SK-N-SH treated with all-trans-retinoic acid at 6 μM for 48 hours (cell line): Measurements from ENCODE around the gene TTYH2.

Experiments
- ATAC-seq: fragments of 200-7000 bp; cut with Tn5 transposase; 3 replicates; pipeline ENCODE4 v1.9.1; 2020; ENCODE audit warnings: mild to moderate bottlenecking, moderate library complexity
- ARNTL ChIP-seq: fragments of 450-650 bp; formaldehyde crosslinking; IDR thresholded peaks from 2 replicates; pipeline ENCODE4 v1.5.0; 2020; ENCODE audit warnings: low read depth, mild to moderate bottlenecking, moderate library complexity, borderline replicate concordance
- BACH2 ChIP-seq: fragments of 250-450 bp; sonication (Bioruptor Pico); IDR thresholded peaks from 2 replicates; pipeline ENCODE4 v1.9.0; 2021; ENCODE audit warnings: mild to moderate bottlenecking, borderline replicate concordance
- ESRRG ChIP-seq: fragments of 250-450 bp; sonication (Bioruptor Pico); IDR thresholded peaks from 2 replicates; pipeline ENCODE4 v1.6.1; 2021; ENCODE audit warnings: mild to moderate bottlenecking
- GLIS3 ChIP-seq: fragments of 250-450 bp; sonication (Bioruptor Pico); IDR thresholded peaks from 2 replicates; pipeline ENCODE4 v1.5.0; 2020; ENCODE audit warnings: mild to moderate bottlenecking, moderate library complexity
- ISL1 ChIP-seq: fragments of 250-450 bp; sonication (Bioruptor Pico); IDR thresholded peaks from 2 replicates; pipeline ENCODE4 v2.1.2; 2022; ENCODE audit warnings: mild to moderate bottlenecking, moderate library complexity
- OSR1 ChIP-seq: fragments of 250-450 bp; sonication (Bioruptor Pico); IDR thresholded peaks from 2 replicates; pipeline ENCODE4 v1.8.0; 2022; ENCODE audit warnings: moderate library complexity, mild to moderate bottlenecking, inconsistent platforms
- PPARA ChIP-seq: fragments of 250-450 bp; sonication (Bioruptor Pico); IDR thresholded peaks from 2 replicates; pipeline ENCODE4 v1.5.0; 2020; ENCODE audit warnings: mild to moderate bottlenecking, borderline replicate concordance
- RARB ChIP-seq: fragments of 250-450 bp; sonication (Bioruptor Pico); IDR thresholded peaks from 2 replicates; pipeline ENCODE4 v1.8.0; 2021; ENCODE audit warnings: mild to moderate bottlenecking, moderate library complexity
- SNAI2 ChIP-seq: fragments of 250-450 bp; sonication (Bioruptor Pico); IDR thresholded peaks from 2 replicates; pipeline ENCODE4 v1.5.0; 2020; ENCODE audit warnings: mild to moderate bottlenecking, moderate library complexity
- TCF4 ChIP-seq: fragments of 250-450 bp; sonication (Bioruptor Pico); IDR thresholded peaks from 2 replicates; pipeline ENCODE4 v1.8.0; 2021; ENCODE audit warnings: mild to moderate bottlenecking, moderate library complexity, borderline replicate concordance
- TOX ChIP-seq: fragments of 250-450 bp; sonication (Bioruptor Pico); IDR thresholded peaks from 2 replicates; pipeline ENCODE4 v1.8.0; 2021; ENCODE audit warnings: mild to moderate bottlenecking, moderate library complexity, borderline replicate concordance
- ZC3H10 ChIP-seq: fragments of 250-450 bp; sonication (Bioruptor Pico); IDR thresholded peaks from 2 replicates; pipeline ENCODE4 v1.5.1; 2021; ENCODE audit warnings: mild to moderate bottlenecking, moderate library complexity
- ZFP3 ChIP-seq: fragments of 250-450 bp; sonication (Bioruptor Pico); IDR thresholded peaks from 2 replicates; pipeline ENCODE4 v1.5.0; 2020; ENCODE audit warnings: mild to moderate bottlenecking, moderate library complexity
- ZFP30 ChIP-seq: fragments of 450-650 bp; formaldehyde crosslinking; IDR thresholded peaks from 2 replicates; pipeline ENCODE4 v1.5.0; 2022; ENCODE audit warnings: mild to moderate bottlenecking, moderate library complexity
- ZNF565 ChIP-seq: fragments of 450-650 bp; formaldehyde crosslinking; conservative IDR thresholded peaks from 2 replicates; pipeline ENCODE4 v1.5.0; 2020; ENCODE audit warnings: low read depth, mild to moderate bottlenecking, moderate library complexity
- ZNF70 ChIP-seq: fragments of 450-650 bp; formaldehyde crosslinking; IDR thresholded peaks from 2 replicates; pipeline ENCODE4 v1.5.0; 2020; ENCODE audit warnings: mild to moderate bottlenecking, moderate library complexity
- ZNF8 ChIP-seq: fragments of 450-650 bp; formaldehyde crosslinking; IDR thresholded peaks from 2 replicates; pipeline ENCODE4 v1.5.0; 2020; ENCODE audit warnings: mild to moderate bottlenecking, moderate library complexity
- TF ChIP-seq, protein P1 (sequence below): fragments of 250-450 bp; sonication (Bioruptor Pico); IDR thresholded peaks from 2 replicates; pipeline ENCODE4 v1.5.0; 2020; ENCODE audit warnings: mild to moderate bottlenecking, moderate library complexity
- TF ChIP-seq, protein P2 (sequence below): fragments of 250-450 bp; sonication (Bioruptor Pico); IDR thresholded peaks from 2 replicates; pipeline ENCODE4 v1.8.0; 2021; ENCODE audit warnings: low read depth, mild to moderate bottlenecking, moderate library complexity, borderline replicate concordance
- TF ChIP-seq, protein P3 (sequence below): fragments of 250-450 bp; sonication (Bioruptor Pico); IDR thresholded peaks from 2 replicates; pipeline ENCODE4 v1.5.1; 2021; ENCODE audit warnings: mild to moderate bottlenecking, moderate library complexity
- TF ChIP-seq, protein P4 (sequence below): fragments of 250-450 bp; sonication (Bioruptor Pico); IDR thresholded peaks from 2 replicates; pipeline ENCODE4 v1.5.1; 2020; ENCODE audit warnings: low read depth, mild to moderate bottlenecking, moderate library complexity
- TF ChIP-seq, protein P5 (sequence below): fragments of 250-450 bp; sonication (Bioruptor Pico); IDR thresholded peaks from 2 replicates; pipeline ENCODE4 v1.8.0; 2020; ENCODE audit warnings: mild to moderate bottlenecking, moderate library complexity, borderline replicate concordance

Gene TTYH2

DNA sequence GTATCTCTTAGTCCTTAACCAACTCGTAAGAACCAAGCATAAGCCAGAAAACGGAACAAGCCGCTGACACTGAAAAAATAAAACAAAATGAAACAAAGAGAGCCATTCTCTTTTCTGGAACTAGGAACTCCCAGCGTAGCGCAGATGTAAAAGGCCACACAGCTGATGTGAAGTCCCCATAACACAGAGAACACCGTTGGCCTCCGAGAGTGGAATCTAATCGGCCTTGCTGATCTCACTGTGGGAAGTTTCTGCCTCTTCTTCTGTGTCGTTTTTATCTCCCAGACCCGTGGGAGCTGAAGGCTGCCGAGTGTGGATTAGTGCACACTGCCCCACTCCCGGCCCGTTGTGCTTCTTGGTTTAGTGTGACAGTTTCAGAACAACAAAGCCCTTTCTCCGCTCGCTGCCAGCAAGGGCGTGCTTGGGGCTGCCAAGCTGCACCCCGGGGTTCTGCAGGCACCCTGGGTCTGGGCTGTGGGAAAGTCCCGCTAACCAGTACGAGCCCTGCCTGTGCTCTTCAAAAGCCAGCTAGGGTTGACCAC lies 21.7 kb downstream of the TTYH2 start:
- no peak for ATAC-seq
- TF ChIP-seq BACH2 = no peak
- TF ChIP-seq, protein P1, sequence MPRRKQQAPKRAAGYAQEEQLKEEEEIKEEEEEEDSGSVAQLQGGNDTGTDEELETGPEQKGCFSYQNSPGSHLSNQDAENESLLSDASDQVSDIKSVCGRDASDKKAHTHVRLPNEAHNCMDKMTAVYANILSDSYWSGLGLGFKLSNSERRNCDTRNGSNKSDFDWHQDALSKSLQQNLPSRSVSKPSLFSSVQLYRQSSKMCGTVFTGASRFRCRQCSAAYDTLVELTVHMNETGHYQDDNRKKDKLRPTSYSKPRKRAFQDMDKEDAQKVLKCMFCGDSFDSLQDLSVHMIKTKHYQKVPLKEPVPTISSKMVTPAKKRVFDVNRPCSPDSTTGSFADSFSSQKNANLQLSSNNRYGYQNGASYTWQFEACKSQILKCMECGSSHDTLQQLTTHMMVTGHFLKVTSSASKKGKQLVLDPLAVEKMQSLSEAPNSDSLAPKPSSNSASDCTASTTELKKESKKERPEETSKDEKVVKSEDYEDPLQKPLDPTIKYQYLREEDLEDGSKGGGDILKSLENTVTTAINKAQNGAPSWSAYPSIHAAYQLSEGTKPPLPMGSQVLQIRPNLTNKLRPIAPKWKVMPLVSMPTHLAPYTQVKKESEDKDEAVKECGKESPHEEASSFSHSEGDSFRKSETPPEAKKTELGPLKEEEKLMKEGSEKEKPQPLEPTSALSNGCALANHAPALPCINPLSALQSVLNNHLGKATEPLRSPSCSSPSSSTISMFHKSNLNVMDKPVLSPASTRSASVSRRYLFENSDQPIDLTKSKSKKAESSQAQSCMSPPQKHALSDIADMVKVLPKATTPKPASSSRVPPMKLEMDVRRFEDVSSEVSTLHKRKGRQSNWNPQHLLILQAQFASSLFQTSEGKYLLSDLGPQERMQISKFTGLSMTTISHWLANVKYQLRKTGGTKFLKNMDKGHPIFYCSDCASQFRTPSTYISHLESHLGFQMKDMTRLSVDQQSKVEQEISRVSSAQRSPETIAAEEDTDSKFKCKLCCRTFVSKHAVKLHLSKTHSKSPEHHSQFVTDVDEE = no peak
- TF ChIP-seq, protein P2, sequence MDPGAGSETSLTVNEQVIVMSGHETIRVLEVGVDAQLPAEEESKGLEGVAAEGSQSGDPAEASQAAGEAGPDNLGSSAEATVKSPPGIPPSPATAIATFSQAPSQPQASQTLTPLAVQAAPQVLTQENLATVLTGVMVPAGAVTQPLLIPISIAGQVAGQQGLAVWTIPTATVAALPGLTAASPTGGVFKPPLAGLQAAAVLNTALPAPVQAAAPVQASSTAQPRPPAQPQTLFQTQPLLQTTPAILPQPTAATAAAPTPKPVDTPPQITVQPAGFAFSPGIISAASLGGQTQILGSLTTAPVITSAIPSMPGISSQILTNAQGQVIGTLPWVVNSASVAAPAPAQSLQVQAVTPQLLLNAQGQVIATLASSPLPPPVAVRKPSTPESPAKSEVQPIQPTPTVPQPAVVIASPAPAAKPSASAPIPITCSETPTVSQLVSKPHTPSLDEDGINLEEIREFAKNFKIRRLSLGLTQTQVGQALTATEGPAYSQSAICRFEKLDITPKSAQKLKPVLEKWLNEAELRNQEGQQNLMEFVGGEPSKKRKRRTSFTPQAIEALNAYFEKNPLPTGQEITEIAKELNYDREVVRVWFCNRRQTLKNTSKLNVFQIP (CRISPR knock-in tag) = no peak
- TF ChIP-seq ZC3H10 = no peak

DNA sequence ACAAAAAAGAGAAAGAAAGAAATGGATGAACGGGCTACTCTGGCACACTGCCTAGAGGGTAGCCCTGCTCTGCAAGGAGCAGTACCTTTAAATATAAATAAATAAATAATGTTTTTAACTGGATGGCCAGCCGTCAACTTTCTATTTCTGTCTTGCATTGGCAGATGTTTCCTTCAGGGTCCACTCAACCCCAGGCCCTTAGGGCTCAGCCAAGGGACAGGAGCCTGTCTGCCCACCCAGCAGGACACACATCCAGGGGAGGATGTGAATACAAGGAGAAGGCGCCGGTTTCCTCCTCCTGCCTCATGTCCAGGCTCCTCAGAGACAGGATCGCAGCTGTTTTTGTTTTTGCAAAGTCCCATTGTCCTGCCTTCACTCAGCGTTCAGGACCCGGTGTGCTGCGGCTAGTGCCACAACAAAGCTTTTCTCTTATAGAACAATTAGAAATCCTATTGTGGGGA lies 22.6 kb downstream of the TTYH2 start:
- TF ChIP-seq TOX (CRISPR knock-in tag) (no peak), OSR1 (no peak), ZC3H10 (no peak), RARB (CRISPR knock-in tag) (no peak), SNAI2 (no peak)
- TF ChIP-seq, protein P3, sequence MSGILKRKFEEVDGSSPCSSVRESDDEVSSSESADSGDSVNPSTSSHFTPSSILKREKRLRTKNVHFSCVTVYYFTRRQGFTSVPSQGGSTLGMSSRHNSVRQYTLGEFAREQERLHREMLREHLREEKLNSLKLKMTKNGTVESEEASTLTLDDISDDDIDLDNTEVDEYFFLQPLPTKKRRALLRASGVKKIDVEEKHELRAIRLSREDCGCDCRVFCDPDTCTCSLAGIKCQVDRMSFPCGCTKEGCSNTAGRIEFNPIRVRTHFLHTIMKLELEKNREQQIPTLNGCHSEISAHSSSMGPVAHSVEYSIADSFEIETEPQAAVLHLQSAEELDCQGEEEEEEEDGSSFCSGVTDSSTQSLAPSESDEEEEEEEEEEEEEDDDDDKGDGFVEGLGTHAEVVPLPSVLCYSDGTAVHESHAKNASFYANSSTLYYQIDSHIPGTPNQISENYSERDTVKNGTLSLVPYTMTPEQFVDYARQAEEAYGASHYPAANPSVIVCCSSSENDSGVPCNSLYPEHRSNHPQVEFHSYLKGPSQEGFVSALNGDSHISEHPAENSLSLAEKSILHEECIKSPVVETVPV (CRISPR knock-in tag) = no peak
- TF ChIP-seq, protein P2 (CRISPR knock-in tag) = no peak
- ATAC-seq = no peak

DNA sequence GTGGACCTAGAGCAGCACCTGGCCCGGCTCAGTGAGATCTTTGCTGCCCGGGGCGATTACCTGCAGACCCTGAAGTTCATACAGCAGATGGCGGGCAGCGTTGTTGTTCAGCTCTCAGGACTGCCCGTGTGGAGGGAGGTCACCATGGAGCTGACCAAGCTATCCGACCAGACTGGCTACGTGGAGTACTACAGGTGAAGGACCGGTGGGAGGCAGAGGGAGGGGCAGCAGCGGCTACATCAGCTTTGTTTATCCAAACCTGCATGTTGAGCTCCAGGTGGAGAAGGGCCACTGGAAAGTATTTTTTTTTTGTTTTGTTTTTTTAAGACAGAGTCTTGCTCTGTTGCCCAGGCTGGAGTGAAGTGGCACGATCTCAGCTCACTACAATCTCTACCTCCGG lies 23.9 kb downstream of the TTYH2 start:
- no peak for ATAC-seq
- TF ChIP-seq, protein P4, sequence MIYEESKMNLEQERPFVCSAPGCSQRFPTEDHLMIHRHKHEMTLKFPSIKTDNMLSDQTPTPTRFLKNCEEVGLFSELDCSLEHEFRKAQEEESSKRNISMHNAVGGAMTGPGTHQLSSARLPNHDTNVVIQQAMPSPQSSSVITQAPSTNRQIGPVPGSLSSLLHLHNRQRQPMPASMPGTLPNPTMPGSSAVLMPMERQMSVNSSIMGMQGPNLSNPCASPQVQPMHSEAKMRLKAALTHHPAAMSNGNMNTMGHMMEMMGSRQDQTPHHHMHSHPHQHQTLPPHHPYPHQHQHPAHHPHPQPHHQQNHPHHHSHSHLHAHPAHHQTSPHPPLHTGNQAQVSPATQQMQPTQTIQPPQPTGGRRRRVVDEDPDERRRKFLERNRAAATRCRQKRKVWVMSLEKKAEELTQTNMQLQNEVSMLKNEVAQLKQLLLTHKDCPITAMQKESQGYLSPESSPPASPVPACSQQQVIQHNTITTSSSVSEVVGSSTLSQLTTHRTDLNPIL (CRISPR knock-in tag) = no peak
- TF ChIP-seq ZFP3 (CRISPR knock-in tag) (no peak), ESRRG (CRISPR knock-in tag) (no peak), ZNF70 (CRISPR knock-in tag) (no peak), ZNF565 (CRISPR knock-in tag) (no peak), ZNF8 (CRISPR knock-in tag) (no peak), ZFP30 (no peak), ARNTL (CRISPR knock-in tag) (no peak), TCF4 (CRISPR knock-in tag) (no peak), PPARA (CRISPR knock-in tag) (no peak), GLIS3 (no peak), ISL1 (CRISPR knock-in tag) (no peak), RARB (CRISPR knock-in tag) (no peak)
- TF ChIP-seq, protein P5, sequence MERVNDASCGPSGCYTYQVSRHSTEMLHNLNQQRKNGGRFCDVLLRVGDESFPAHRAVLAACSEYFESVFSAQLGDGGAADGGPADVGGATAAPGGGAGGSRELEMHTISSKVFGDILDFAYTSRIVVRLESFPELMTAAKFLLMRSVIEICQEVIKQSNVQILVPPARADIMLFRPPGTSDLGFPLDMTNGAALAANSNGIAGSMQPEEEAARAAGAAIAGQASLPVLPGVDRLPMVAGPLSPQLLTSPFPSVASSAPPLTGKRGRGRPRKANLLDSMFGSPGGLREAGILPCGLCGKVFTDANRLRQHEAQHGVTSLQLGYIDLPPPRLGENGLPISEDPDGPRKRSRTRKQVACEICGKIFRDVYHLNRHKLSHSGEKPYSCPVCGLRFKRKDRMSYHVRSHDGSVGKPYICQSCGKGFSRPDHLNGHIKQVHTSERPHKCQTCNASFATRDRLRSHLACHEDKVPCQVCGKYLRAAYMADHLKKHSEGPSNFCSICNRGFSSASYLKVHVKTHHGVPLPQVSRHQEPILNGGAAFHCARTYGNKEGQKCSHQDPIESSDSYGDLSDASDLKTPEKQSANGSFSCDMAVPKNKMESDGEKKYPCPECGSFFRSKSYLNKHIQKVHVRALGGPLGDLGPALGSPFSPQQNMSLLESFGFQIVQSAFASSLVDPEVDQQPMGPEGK = no peak
